CD4-positive, alpha-beta T cell treated with Interleukin-15 for 4 hours (primary cell): ENCODE measurements around the gene PTDSS2.

Experiments
- DNase-seq: peaks from one replicate; pipeline ENCODE4 v3.0.0-alpha.2; 2020; ENCODE audit warnings: low spot score

The PTDSS2 gene

GRCh38 chr11:469684-470560 is 19.8 kb downstream of the PTDSS2 start:
- no peak for DNase-seq

- no peak for DNase-seq
Measured at GRCh38 chr11:471468-472145, 21.5 kb downstream of the PTDSS2 start.

- DNase-seq = no peak
Measured at GRCh38 chr11:472272-472671, 22.2 kb downstream of the PTDSS2 start.

- no peak for DNase-seq
Measured at GRCh38 chr11:472816-473215, 22.7 kb downstream of the PTDSS2 start.

GRCh38 chr11:473415-473814 is 23.3 kb downstream of the PTDSS2 start:
- DNase-seq = no peak

- DNase-seq = no peak
Measured at GRCh38 chr11:473962-474785, 24.1 kb downstream of the PTDSS2 start.

GRCh38 chr11:474914-475506 is 24.9 kb downstream of the PTDSS2 start:
- no peak for DNase-seq

- DNase-seq = no peak
Measured at GRCh38 chr11:475941-476340, 25.9 kb downstream of the PTDSS2 start.

GRCh38 chr11:476416-476815 is 26.3 kb downstream of the PTDSS2 start:
- DNase-seq = no peak

GRCh38 chr11:477052-477715 is 27.1 kb downstream of the PTDSS2 start:
- no peak for DNase-seq

- DNase-seq = no peak
Measured at GRCh38 chr11:479311-479710, 29.2 kb downstream of the PTDSS2 start.

- DNase-seq = no peak
Measured at GRCh38 chr11:484616-485015, 34.5 kb downstream of the PTDSS2 start.

GRCh38 chr11:486189-486588 is 36.1 kb downstream of the PTDSS2 start:
- no peak for DNase-seq

GRCh38 chr11:487571-488021 is 37.5 kb downstream of the PTDSS2 start:
- no peak for DNase-seq

GRCh38 chr11:488062-488461 is 38.0 kb downstream of the PTDSS2 start:
- DNase-seq = no peak

- DNase-seq = no peak
Measured at GRCh38 chr11:488579-488978, 38.5 kb downstream of the PTDSS2 start.

GRCh38 chr11:488992-489391 is 38.9 kb downstream of the PTDSS2 start:
- no peak for DNase-seq

- no peak for DNase-seq
Measured at GRCh38 chr11:489610-490185, 39.6 kb downstream of the PTDSS2 start.

- DNase-seq = no peak
Measured at GRCh38 chr11:490186-490929, 40.3 kb downstream of the PTDSS2 start.

GRCh38 chr11:490930-491260 is 40.8 kb downstream of the PTDSS2 start:
- no peak for DNase-seq

GRCh38 chr11:491358-491757 is 41.3 kb downstream of the PTDSS2 start:
- no peak for DNase-seq
